ENCODE measurements around the gene DHRS1.
"Not testable (repeated sequence)": the region's sequence is repeated elsewhere in the genome, so short reads cannot be mapped to it uniquely, and the experiment has no call there.

DHRS1 gene

GRCh38 chr14:24337144-24337823 lies 37.7 kb upstream of the DHRS1 start:
- Histone ChIP-seq H3K36me3 (ENCODE audit: control insufficient read depth, insufficient read depth, low read length) (peaks cover 11% of the 10 kb centered on the region), H3K4me1 (ENCODE audit: control insufficient read depth, insufficient read depth, low read length, poor library complexity, severe bottlenecking) (peaks cover 37% of the 10 kb centered on the region), H3K27me3 (replicated peaks; ENCODE audit: control insufficient read depth, insufficient read depth, low read length, poor library complexity, severe bottlenecking) (peaks cover 8% of the 10 kb centered on the region), H3K9me3 (ENCODE audit: control insufficient read depth, low read length) (no peaks in the 10 kb centered on the region), H3K27ac (ENCODE audit: insufficient read depth, low read length, poor library complexity, severe bottlenecking) (no peak overlapping the region), H3K4me3 (ENCODE audit: insufficient read depth, low read depth, low read length, poor library complexity, severe bottlenecking) (no peak overlapping the region)
- no peak for DNase-seq

GRCh38 chr14:24335461-24336171 lies 36.0 kb upstream of the DHRS1 start:
- no peaks in the 10 kb centered on the region for H3K9me3 ChIP-seq (ENCODE audit: control insufficient read depth, low read length)
- H3K27me3 ChIP-seq (replicated peaks; ENCODE audit: control insufficient read depth, insufficient read depth, low read length, poor library complexity, severe bottlenecking), result peaks cover 8% of the 10 kb centered on the region
- DNase-seq, result no peak
- peaks cover 45% of the 10 kb centered on the region for H3K4me1 ChIP-seq (ENCODE audit: control insufficient read depth, insufficient read depth, low read length, poor library complexity, severe bottlenecking)
- H3K27ac ChIP-seq (ENCODE audit: insufficient read depth, low read length, poor library complexity, severe bottlenecking), result no peak overlapping the region
- H3K36me3 ChIP-seq (ENCODE audit: control insufficient read depth, insufficient read depth, low read length), result peaks cover 11% of the 10 kb centered on the region
- no peak overlapping the region for H3K4me3 ChIP-seq (ENCODE audit: insufficient read depth, low read depth, low read length, poor library complexity, severe bottlenecking)

- H3K36me3 ChIP-seq (ENCODE audit: control insufficient read depth, insufficient read depth, low read length), result peaks cover 11% of the 10 kb centered on the region
- no peaks in the 10 kb centered on the region for H3K9me3 ChIP-seq (ENCODE audit: control insufficient read depth, low read length)
- H3K4me3 ChIP-seq (ENCODE audit: insufficient read depth, low read depth, low read length, poor library complexity, severe bottlenecking), result peak within 1 kb of the TSS; percentile 10
- no peak within 1 kb of the TSS for H3K27ac ChIP-seq (ENCODE audit: insufficient read depth, low read length, poor library complexity, severe bottlenecking)
- H3K4me1 ChIP-seq (ENCODE audit: control insufficient read depth, insufficient read depth, low read length, poor library complexity, severe bottlenecking), result peaks cover 42% of the 10 kb centered on the region
- DNase-seq, result no peak
- H3K27me3 ChIP-seq (replicated peaks; ENCODE audit: control insufficient read depth, insufficient read depth, low read length, poor library complexity, severe bottlenecking), result peaks cover 8% of the 10 kb centered on the region
Measured at GRCh38 chr14:24334431-24335291, 35.1 kb upstream of the DHRS1 start, which contains the start of gene ADCY4. TSS of gene ADCY4 (minus strand) at chr14:24335071. CDS start at chr14:24334652, 419 bp downstream.

- Histone ChIP-seq H3K27me3 (replicated peaks; ENCODE audit: control insufficient read depth, insufficient read depth, low read length, poor library complexity, severe bottlenecking) (peaks cover 8% of the 10 kb centered on the region), H3K4me1 (ENCODE audit: control insufficient read depth, insufficient read depth, low read length, poor library complexity, severe bottlenecking) (peaks cover 44% of the 10 kb centered on the region), H3K36me3 (ENCODE audit: control insufficient read depth, insufficient read depth, low read length) (peaks cover 3% of the 10 kb centered on the region), H3K27ac (ENCODE audit: insufficient read depth, low read length, poor library complexity, severe bottlenecking) (no peak overlapping the region), H3K9me3 (ENCODE audit: control insufficient read depth, low read length) (no peaks in the 10 kb centered on the region), H3K4me3 (ENCODE audit: insufficient read depth, low read depth, low read length, poor library complexity, severe bottlenecking) (peak overlapping the region; percentile 43)
- DNase-seq, result peak; percentile 76 to 80 (median 77)
Measured at GRCh38 chr14:24332268-24332993, 32.9 kb upstream of the DHRS1 start.

DNA sequence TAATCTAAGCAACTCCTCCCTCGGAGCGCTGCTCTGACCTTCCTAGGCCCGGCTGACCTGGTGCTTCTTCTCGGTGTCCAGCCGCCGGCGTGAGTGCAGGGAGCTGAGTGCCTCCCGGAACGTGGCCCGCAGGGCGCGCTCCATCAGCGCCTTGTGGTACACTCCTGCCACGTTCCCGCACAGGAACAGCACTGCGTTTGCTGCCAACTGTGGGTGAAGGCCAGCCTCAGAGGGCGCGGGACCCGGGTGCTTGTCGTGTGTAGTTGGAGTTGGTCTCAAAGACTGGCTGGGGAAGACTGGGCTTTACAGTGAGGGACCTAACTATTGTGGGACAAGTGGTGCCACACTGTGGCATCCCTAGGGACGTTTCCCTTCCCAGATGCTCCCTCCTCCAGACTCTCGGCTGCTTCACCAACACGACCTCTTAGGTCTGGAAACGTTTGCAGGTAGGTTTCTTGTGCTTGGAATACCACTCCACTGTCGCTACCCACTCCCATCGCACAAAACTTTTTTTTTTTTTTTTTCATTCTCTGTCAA lies 32.2 kb upstream of the DHRS1 start:
- Histone ChIP-seq H3K4me3 (ENCODE audit: insufficient read depth, low read depth, low read length, poor library complexity, severe bottlenecking) (no peak overlapping the region), H3K27me3 (replicated peaks; ENCODE audit: control insufficient read depth, insufficient read depth, low read length, poor library complexity, severe bottlenecking) (peaks cover 8% of the 10 kb centered on the region), H3K4me1 (ENCODE audit: control insufficient read depth, insufficient read depth, low read length, poor library complexity, severe bottlenecking) (peaks cover 48% of the 10 kb centered on the region), H3K27ac (ENCODE audit: insufficient read depth, low read length, poor library complexity, severe bottlenecking) (no peak overlapping the region), H3K9me3 (ENCODE audit: control insufficient read depth, low read length) (no peaks in the 10 kb centered on the region), H3K36me3 (ENCODE audit: control insufficient read depth, insufficient read depth, low read length) (no peaks in the 10 kb centered on the region)
- DNase-seq, result no peak

GRCh38 chr14:24330973-24331674 lies 31.5 kb upstream of the DHRS1 start:
- H3K4me1 ChIP-seq (ENCODE audit: control insufficient read depth, insufficient read depth, low read length, poor library complexity, severe bottlenecking), result peaks cover 48% of the 10 kb centered on the region
- peaks cover 8% of the 10 kb centered on the region for H3K27me3 ChIP-seq (replicated peaks; ENCODE audit: control insufficient read depth, insufficient read depth, low read length, poor library complexity, severe bottlenecking)
- H3K9me3 ChIP-seq (ENCODE audit: control insufficient read depth, low read length), result no peaks in the 10 kb centered on the region
- no peak for DNase-seq
- no peak overlapping the region for H3K4me3 ChIP-seq (ENCODE audit: insufficient read depth, low read depth, low read length, poor library complexity, severe bottlenecking)
- no peaks in the 10 kb centered on the region for H3K36me3 ChIP-seq (ENCODE audit: control insufficient read depth, insufficient read depth, low read length)
- H3K27ac ChIP-seq (ENCODE audit: insufficient read depth, low read length, poor library complexity, severe bottlenecking), result no peak overlapping the region

DNA sequence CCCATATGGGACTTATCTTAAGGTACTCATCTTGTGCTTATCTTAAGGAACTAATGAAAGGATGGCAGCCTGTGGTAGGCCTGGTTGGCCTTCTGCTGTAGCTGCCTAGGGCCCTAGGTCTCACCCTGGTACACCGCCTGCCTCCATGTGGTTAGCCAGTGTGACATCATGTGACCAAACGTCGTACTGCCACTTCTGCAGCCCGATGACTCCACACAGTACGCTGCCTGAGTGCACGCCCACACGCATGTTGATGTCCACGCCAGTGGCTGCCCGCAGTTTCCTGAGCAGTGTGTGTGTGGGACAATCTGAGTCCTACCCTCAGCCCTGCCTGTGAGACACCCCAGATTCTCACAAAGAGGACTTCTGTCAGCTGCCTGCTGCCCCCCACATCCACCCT lies 30.2 kb upstream of the DHRS1 start:
- Histone ChIP-seq H3K27ac (ENCODE audit: insufficient read depth, low read length, poor library complexity, severe bottlenecking) (no peak overlapping the region), H3K9me3 (ENCODE audit: control insufficient read depth, low read length) (no peaks in the 10 kb centered on the region), H3K27me3 (replicated peaks; ENCODE audit: control insufficient read depth, insufficient read depth, low read length, poor library complexity, severe bottlenecking) (peaks cover 3% of the 10 kb centered on the region), H3K4me1 (ENCODE audit: control insufficient read depth, insufficient read depth, low read length, poor library complexity, severe bottlenecking) (peaks cover 44% of the 10 kb centered on the region), H3K36me3 (ENCODE audit: control insufficient read depth, insufficient read depth, low read length) (no peaks in the 10 kb centered on the region), H3K4me3 (ENCODE audit: insufficient read depth, low read depth, low read length, poor library complexity, severe bottlenecking) (no peak overlapping the region)
- peak; percentile 55 to 74 (median 59) for DNase-seq

DNA sequence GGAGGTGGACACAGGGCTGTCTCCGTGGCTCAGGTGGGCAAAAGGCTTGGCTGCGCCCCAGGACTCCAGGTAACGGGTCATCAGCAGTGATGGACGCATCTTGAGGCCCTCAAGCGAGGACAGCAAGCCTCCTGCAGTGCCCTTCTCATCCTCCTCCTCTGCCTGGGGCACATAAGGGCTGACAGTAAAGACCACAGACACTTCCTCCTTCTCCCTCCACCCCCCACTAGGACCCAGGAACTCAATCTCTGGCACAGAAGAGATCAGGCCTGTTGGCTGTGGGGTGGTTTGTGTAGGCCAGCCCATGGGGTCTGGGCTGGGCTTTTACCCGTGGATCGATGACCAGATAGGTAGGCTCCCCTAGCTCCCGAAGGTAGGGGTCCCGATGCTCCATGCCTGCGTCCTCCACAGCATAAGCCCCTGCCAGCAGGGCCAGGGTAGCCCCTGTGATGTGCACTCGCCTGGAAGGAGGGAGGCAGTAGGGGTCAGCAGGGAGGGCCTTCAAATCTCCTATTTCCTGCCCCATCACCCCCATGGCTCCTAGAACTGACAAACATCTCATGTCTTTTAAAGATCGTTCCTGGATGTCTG lies 29.6 kb upstream of the DHRS1 start:
- no peaks in the 10 kb centered on the region for H3K36me3 ChIP-seq (ENCODE audit: control insufficient read depth, insufficient read depth, low read length)
- no peak overlapping the region for H3K27ac ChIP-seq (ENCODE audit: insufficient read depth, low read length, poor library complexity, severe bottlenecking)
- H3K9me3 ChIP-seq (ENCODE audit: control insufficient read depth, low read length), result no peaks in the 10 kb centered on the region
- DNase-seq, result no peak
- no peak overlapping the region for H3K4me3 ChIP-seq (ENCODE audit: insufficient read depth, low read depth, low read length, poor library complexity, severe bottlenecking)
- peaks cover 38% of the 10 kb centered on the region for H3K4me1 ChIP-seq (ENCODE audit: control insufficient read depth, insufficient read depth, low read length, poor library complexity, severe bottlenecking)
- H3K27me3 ChIP-seq (replicated peaks; ENCODE audit: control insufficient read depth, insufficient read depth, low read length, poor library complexity, severe bottlenecking), result no peaks in the 10 kb centered on the region

GRCh38 chr14:24327914-24328313 lies 28.3 kb upstream of the DHRS1 start:
- H3K4me1 ChIP-seq (ENCODE audit: control insufficient read depth, insufficient read depth, low read length, poor library complexity, severe bottlenecking), result peaks cover 29% of the 10 kb centered on the region

More at GRCh38 chr14:24327914-24328313, 28.3 kb upstream of the DHRS1 start:
- not testable (repeated sequence) for DNase-seq; H3K36me3 ChIP-seq (ENCODE audit: control insufficient read depth, insufficient read depth, low read length); H3K27me3 ChIP-seq (replicated peaks; ENCODE audit: control insufficient read depth, insufficient read depth, low read length, poor library complexity, severe bottlenecking); H3K27ac ChIP-seq (ENCODE audit: insufficient read depth, low read length, poor library complexity, severe bottlenecking); H3K9me3 ChIP-seq (ENCODE audit: control insufficient read depth, low read length); H3K4me3 ChIP-seq (ENCODE audit: insufficient read depth, low read depth, low read length, poor library complexity, severe bottlenecking)
